Keratinocyte (primary cell): Measurements from ENCODE around the gene PARVA. TPM values are rescaled to one million over a fixed set of nuclear protein-coding genes. Genes with fewer than 3 reads are reported as not detected.

Source experiments
- DNase-seq: peaks from one replicate; pipeline ENCODE4 v3.0.0-alpha.2; 2011; ENCODE audit warnings: low read depth, missing footprints, low spot score
- FAIRE-seq: peaks from 2 replicates; lab custom pipeline; 2011; peaks lifted over from hg19 to GRCh38; lab: Jason Lieb, UNC
- H2AFZ ChIP-seq: 2 replicates; pipeline ENCODE4 v1.6.0; 2012; ENCODE audit warnings: low read length, control low read depth, inconsistent platforms; ENCODE audit not compliant: control insufficient read depth
- H3K27ac ChIP-seq: 2 replicates; pipeline ENCODE4 v1.5.1; 2011; ENCODE audit warnings: low read length; ENCODE audit not compliant: control insufficient read depth, insufficient read depth
- H3K27me3 ChIP-seq: 3 replicates; pipeline ENCODE4 v1.6.0; 2011; ENCODE audit warnings: low read length; ENCODE audit not compliant: control insufficient read depth, insufficient read depth; ENCODE audit errors: extremely low read depth
- H3K36me3 ChIP-seq, 2 experiments: 2 replicates in 1 of 2; 3 replicates in 1 of 2; pipeline ENCODE4 v1.5.1; 2011; ENCODE audit warnings: low read length in 2 of 2, mild to moderate bottlenecking in 1 of 2; ENCODE audit not compliant: control insufficient read depth in 2 of 2, insufficient read depth in 2 of 2; ENCODE audit errors: extremely low read depth in 1 of 2
- H3K4me1 ChIP-seq: 3 replicates; pipeline ENCODE4 v1.5.1; 2011; ENCODE audit warnings: low read length; ENCODE audit not compliant: control insufficient read depth, insufficient read depth; ENCODE audit errors: extremely low read depth
- H3K4me2 ChIP-seq: 3 replicates; pipeline ENCODE4 v1.6.0; 2011; ENCODE audit warnings: low read depth, low read length; ENCODE audit not compliant: control insufficient read depth, insufficient read depth; ENCODE audit errors: extremely low read depth
- H3K4me3 ChIP-seq, 3 experiments: fragments of 200-600 bp in 1 of 3; sonication (generic) in 1 of 3; 2 replicates in 2 of 3; 3 replicates in 1 of 3; pipeline ENCODE4 v1.5.1; 2011 to 2016; ENCODE audit warnings: low read length in 3 of 3, mild to moderate bottlenecking in 3 of 3, control low read depth in 2 of 3, inconsistent platforms in 1 of 3, low read depth in 1 of 3, mixed read lengths in 1 of 3, mixed run types in 1 of 3, moderate library complexity in 1 of 3; ENCODE audit not compliant: control insufficient read depth in 2 of 3, insufficient read depth in 2 of 3; ENCODE audit errors: extremely low read depth in 1 of 3
- H3K79me2 ChIP-seq: 2 replicates; pipeline ENCODE4 v1.6.0; 2012; ENCODE audit warnings: low read length; ENCODE audit not compliant: control insufficient read depth, insufficient read depth
- H3K9ac ChIP-seq: 3 replicates; pipeline ENCODE4 v1.6.0; 2011; ENCODE audit warnings: low read length; ENCODE audit not compliant: control insufficient read depth, insufficient read depth; ENCODE audit errors: extremely low read depth
- H3K9me1 ChIP-seq: 3 replicates; pipeline ENCODE4 v1.6.0; 2011; ENCODE audit warnings: low read length; ENCODE audit not compliant: control insufficient read depth, insufficient read depth; ENCODE audit errors: extremely low read depth
- H3K9me3 ChIP-seq: 2 replicates; pipeline ENCODE4 v1.5.1; 2012; ENCODE audit warnings: low read depth, low read length; ENCODE audit not compliant: control insufficient read depth
- H4K20me1 ChIP-seq: 3 replicates; pipeline ENCODE4 v1.6.0; 2011; ENCODE audit warnings: low read length; ENCODE audit not compliant: control insufficient read depth, insufficient read depth; ENCODE audit errors: extremely low read depth
- CTCF ChIP-seq, 3 experiments: IDR thresholded peaks in 1 of 3; conservative IDR thresholded peaks in 1 of 3; optimal IDR thresholded peaks in 1 of 3; 2 replicates in 2 of 3; 3 replicates in 1 of 3; pipeline versions ENCODE3 to v1.5.1; 2011; ENCODE audit warnings: low read length in 3 of 3, mild to moderate bottlenecking in 3 of 3, moderate library complexity in 2 of 3, control low read depth in 1 of 3, inconsistent platforms in 1 of 3; ENCODE audit not compliant: insufficient read depth in 2 of 3; ENCODE audit errors: extremely low read depth in 1 of 3
- EZH2 ChIP-seq: IDR thresholded peaks from one replicate; pipeline ENCODE4 v1.6.1; 2012; ENCODE audit warnings: inconsistent platforms, mild to moderate bottlenecking, low read length, moderate library complexity
- dilution Hi-C: fragments of 300-500 bp; cut with MboI; formaldehyde crosslinking; loops from one replicate; pipeline ENCODE4 v1.7.0; 2020; ENCODE audit warnings: low sequenced_read_pairs; ENCODE audit not compliant: extremely low pct_ligation_motif_present
- polyA plus RNA-seq, 5 experiments: library from polyadenylated mRNA; depleted of rRNA in 3 of 5; stranded (reverse) in 3 of 5; stranded (forward) in 1 of 5; unstranded in 1 of 5; fragments of >200 nt; gene quantifications; 1 replicate in 1 of 5; 2 replicates in 3 of 5; 3 replicates in 1 of 5; pipeline versions ENCODE4 v1.2.1 to v1.2.3, GENCODE V29; 2011 to 2012; ENCODE audit warnings: missing spikeins in 2 of 5, low read depth in 1 of 5, low replicate concordance in 1 of 5

PARVA gene
- polyA plus RNA-seq, 1 donor (not counting 4 experiments of a cell fraction or from before 2014, with no cell fraction given): 28.9 TPM

- no peaks in the 10 kb centered on the region for H3K36me3 ChIP-seq
- no peak for DNase-seq
- no peak overlapping the region for H2AFZ ChIP-seq
- no peak overlapping the region for H3K4me3 ChIP-seq
- no peak overlapping the region for H3K27ac ChIP-seq
- H3K9me1 ChIP-seq: no peaks in the 10 kb centered on the region
- TF ChIP-seq EZH2 (no peak), CTCF (optimal IDR thresholded peaks at IDR 0.05 in 1 of 3, IDR thresholded peaks at IDR 0.05 in 1 of 3, conservative IDR thresholded peaks at IDR 0.05 in 1 of 3; ENCODE audit: extremely low read depth in 1 of 3, insufficient read depth in 2 of 3, low read length in 3 of 3) (no peak)
- H3K4me2 ChIP-seq: no peak overlapping the region
- no peak overlapping the region for H3K9ac ChIP-seq
- H4K20me1 ChIP-seq: no peaks in the 10 kb centered on the region
- H3K79me2 ChIP-seq: peaks cover 3% of the 10 kb centered on the region
- no peaks in the 10 kb centered on the region for H3K9me3 ChIP-seq
- peaks cover 23% of the 10 kb centered on the region for H3K4me1 ChIP-seq
- H3K27me3 ChIP-seq: no peaks in the 10 kb centered on the region
- dilution Hi-C loops: no loop called here
- FAIRE-seq: no peak
Measured at GRCh38 chr11:12456651-12457579, 79.5 kb downstream of the PARVA start.

- peaks cover 3% of the 10 kb centered on the region for H3K79me2 ChIP-seq
- H3K36me3 ChIP-seq: no peaks in the 10 kb centered on the region
- no peak overlapping the region for H2AFZ ChIP-seq
- dilution Hi-C loops: no loop called here
- no peak overlapping the region for H3K4me2 ChIP-seq
- H3K9me3 ChIP-seq: no peaks in the 10 kb centered on the region
- DNase-seq (no peak), FAIRE-seq (no peak)
- H3K9me1 ChIP-seq: no peaks in the 10 kb centered on the region
- H4K20me1 ChIP-seq: no peaks in the 10 kb centered on the region
- peaks cover 18% of the 10 kb centered on the region for H3K4me1 ChIP-seq
- H3K27ac ChIP-seq: no peak overlapping the region
- no peaks in the 10 kb centered on the region for H3K27me3 ChIP-seq
- TF ChIP-seq EZH2: no peak
- no peak for TF ChIP-seq CTCF (optimal IDR thresholded peaks at IDR 0.05 in 1 of 3, IDR thresholded peaks at IDR 0.05 in 1 of 3, conservative IDR thresholded peaks at IDR 0.05 in 1 of 3; ENCODE audit: extremely low read depth in 1 of 3, insufficient read depth in 2 of 3, low read length in 3 of 3)
- H3K4me3 ChIP-seq: no peak overlapping the region
- H3K9ac ChIP-seq: no peak overlapping the region
Measured at GRCh38 chr11:12458042-12458441, 80.7 kb downstream of the PARVA start.
